ENCODE results near the gene SND1.

DNA sequence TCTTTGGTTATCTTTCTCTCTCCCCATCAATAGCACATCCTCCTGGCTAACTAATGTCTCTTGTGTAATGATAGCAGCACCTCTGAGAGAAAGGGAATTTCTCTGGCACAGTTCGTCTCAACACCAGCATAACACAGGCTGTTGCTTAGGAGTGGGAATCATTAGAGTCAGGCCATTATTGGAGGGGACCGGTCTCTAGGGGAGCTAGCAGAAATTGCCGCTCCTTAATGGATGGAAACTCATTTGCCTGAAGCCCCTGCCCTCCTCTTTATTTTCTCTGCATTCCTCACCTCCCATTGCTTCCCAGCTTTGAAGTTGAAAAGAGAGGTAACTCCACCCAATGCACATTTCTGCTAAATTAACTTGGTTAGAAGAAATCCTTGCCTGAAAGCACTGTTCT is 367.3 kb downstream of the SND1 start:
- TF ChIP-seq CTCF (IDR thresholded peaks at IDR 0.05; ENCODE audit: low read depth, low read length, poor library complexity, severe bottlenecking) (no peak), EZH2phosphoT487 (IDR thresholded peaks at IDR 0.05; ENCODE audit: borderline replicate concordance, low read length) (no peak)
